Testis (tissue), 2 donors: Measurements from ENCODE around the gene DNLZ.

ENCODE experiments used
- POLR2A ChIP-seq: fragments of 450-650 bp; IDR thresholded peaks from one replicate; pipeline ENCODE4 v1.6.1; 2017; ENCODE audit warnings: antibody characterized with exemption, mild to moderate bottlenecking, moderate library complexity
- TF ChIP-seq, protein P1 (sequence below), 3 experiments: fragments of 450-650 bp in 2 of 3; fragments of 200-600 bp in 1 of 3; sonication (generic) in 1 of 3; IDR thresholded peaks; one replicate each; pipeline ENCODE4 v1.5.1; 2016 to 2019; ENCODE audit warnings: antibody characterized with exemption in 3 of 3, mild to moderate bottlenecking in 2 of 3, moderate library complexity in 1 of 3

DNA sequence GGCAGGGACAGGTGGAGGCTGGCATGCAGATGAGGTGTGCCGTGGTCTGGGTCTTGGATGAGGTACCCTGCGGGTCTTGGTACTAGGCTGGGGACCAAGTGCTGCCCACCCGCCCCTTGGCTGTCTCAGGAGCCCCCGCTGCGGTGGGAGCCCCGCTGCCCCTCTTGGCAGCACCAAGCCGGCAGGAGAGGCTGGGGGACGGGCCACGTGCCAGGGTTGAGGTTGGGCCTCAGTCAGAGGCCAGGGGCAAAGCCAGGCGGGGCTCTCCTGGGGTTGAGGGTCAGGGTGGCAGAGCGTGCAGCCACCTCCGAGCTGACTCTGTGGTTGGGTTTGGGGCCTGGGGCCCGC is 8.0 kb upstream of the DNLZ start:
- TF ChIP-seq POLR2A = no peak
- TF ChIP-seq, protein P1, sequence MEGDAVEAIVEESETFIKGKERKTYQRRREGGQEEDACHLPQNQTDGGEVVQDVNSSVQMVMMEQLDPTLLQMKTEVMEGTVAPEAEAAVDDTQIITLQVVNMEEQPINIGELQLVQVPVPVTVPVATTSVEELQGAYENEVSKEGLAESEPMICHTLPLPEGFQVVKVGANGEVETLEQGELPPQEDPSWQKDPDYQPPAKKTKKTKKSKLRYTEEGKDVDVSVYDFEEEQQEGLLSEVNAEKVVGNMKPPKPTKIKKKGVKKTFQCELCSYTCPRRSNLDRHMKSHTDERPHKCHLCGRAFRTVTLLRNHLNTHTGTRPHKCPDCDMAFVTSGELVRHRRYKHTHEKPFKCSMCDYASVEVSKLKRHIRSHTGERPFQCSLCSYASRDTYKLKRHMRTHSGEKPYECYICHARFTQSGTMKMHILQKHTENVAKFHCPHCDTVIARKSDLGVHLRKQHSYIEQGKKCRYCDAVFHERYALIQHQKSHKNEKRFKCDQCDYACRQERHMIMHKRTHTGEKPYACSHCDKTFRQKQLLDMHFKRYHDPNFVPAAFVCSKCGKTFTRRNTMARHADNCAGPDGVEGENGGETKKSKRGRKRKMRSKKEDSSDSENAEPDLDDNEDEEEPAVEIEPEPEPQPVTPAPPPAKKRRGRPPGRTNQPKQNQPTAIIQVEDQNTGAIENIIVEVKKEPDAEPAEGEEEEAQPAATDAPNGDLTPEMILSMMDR (IDR thresholded peaks at IDR 0.05) = no peak
